GM12874 (cell line): ENCODE data around the gene PIP4K2C.

ENCODE experiments used
- CTCF ChIP-seq: IDR thresholded peaks from 2 replicates; pipeline ENCODE4 v1.5.1; 2011; ENCODE audit warnings: low read depth, mild to moderate bottlenecking, control low read depth, low read length, moderate library complexity; ENCODE audit not compliant: insufficient read depth

Gene PIP4K2C

GRCh38 chr12:57629897-57630471 lies 39.0 kb downstream of the PIP4K2C start:
- no peak for TF ChIP-seq CTCF

DNA sequence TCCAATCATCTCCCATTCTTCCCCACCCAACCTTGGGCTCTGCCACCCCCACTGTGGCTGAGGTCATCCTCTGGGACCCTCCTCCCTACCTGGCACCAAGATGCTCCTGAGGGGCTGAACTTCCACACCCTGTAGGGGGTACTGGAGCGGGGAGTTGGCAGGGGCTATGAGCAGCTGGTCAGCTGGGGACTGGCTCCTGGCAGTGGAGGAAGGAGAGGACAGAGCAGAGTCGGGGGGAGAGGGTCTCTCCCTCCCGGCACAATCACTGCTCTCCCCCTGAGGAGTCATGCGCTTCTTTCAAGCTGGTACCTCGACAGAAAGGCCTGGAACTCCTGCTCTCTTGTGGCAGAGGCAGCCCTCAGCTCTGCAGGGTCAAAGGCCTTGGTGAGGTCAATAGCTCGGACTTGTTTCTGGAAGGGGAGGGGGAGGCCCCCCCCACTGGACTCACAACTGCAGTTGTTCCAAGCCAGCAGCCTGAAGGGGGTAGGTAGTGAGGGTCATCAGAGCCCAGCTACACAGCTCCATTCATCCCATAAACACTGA lies 40.0 kb downstream of the PIP4K2C start:
- no peak for TF ChIP-seq CTCF

DNA sequence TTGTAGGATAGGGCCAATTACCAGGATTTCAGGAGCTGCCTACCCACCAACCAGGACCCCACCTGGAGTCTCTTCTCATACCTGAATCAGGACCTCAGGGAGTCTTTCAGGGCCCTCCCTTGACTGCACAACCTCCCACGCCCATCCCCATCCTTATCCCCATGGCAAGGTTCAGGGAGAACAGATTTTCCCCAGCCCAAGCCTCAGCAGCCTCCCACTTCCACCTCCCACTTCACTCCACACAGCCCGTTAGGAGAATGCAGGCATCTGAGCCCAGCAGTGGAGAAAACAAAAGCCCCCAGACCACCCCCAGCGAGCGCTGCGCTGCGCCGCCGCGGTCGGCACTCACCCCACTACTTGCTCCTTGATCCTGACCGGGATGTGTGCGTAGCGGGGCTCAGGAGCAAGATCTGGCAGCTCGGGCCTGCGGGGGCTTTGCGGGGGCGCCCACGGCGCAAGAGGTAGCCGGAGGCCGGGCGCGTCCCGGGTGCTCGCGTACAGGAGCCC lies 40.6 kb downstream of the PIP4K2C start:
- no peak for TF ChIP-seq CTCF

DNA sequence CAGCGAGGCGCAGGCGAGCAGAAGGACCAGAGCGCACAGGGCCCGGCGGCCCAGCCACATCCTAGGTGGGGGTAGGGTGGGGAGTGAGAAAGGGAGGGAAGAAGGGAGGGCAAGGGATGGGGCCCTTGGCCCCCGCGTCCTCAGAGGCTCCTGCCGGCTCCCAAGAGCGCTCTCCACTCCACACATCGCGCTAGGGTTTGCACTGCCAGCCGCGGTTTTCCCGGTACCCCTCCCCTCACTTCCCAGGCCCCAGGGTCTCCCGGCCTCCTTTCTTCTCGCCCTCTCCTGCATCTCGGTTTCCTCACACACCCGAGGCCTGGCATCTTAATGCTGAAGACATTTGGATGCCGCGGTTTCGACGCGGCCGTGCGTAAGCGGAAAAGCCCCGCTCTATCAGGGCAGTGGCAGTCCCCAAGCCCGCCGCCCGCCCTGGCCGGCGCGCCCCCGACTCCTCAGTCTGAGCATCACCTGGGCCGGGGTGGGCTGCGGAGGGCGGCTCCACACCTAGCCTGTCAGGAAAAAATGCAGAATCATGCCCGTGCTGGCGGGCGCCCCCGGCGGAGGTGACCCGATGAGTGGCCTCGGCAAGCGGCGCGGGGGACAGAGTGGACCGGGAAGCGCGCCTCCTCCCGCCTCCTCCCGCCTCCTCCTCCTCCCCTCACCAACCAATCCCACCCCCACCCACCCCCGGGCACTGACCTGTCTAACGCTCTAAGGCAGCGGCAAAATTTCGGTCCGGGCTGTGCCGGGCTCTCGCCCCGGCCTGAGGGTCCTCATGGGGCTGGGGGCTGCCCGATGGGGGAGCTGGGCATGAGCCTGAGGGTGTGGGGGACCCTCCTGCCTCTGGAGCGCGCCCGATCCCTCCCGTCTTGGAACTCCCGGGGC lies 41.3 kb downstream of the PIP4K2C start:
- TF ChIP-seq CTCF: peak; percentile 9; the same call in 1 of the 2 replicates

DNA sequence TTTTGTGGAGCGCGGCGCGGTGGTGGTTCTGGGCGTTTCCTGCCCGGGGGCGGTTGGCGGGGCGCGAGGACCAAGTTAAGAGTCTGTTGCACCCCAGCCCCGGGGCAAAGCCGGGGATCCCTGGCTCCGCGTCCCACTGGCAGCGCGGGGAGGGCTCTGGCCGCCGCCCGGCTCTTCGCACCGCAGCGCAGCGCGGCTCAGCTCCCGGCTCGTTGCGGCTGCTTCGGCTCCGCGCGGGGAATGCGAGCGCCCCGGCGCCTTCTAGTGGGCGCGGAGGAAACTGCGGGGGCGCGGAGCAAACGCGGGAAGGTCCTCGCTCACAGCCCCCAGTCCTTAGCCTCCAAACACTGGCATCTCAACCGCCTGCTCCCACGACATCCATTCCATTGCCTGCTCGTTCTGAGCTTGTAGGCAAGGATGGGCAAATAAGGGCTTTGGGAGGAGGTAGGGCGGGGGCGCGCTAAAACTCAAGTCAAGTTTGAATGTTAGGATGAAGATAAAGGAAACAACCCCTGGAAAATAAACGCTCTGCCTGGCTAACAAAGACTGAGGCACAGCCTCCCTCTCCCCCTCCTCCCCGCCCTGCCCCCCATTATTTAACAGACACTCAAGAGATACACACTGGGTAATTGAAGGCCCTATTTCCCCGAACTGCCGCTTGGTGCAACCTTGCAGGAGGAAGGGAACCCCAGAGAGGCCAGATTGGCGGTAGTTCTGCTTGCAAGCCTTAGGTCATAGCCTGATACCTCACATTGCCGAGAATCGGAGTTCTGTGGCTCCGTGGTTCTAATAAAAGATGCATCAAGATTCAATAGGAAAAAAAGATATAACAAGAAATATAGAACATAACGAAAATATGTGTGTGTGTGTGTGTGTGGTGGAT lies 42.2 kb downstream of the PIP4K2C start, which contains the start of gene B4GALNT1:
B4GALNT1 (minus strand) TSS at position 244 of the 883 bp plus-strand sequence. CDS start 1,069 bp downstream, outside the sequence.
- peak; percentile 98 for TF ChIP-seq CTCF

DNA sequence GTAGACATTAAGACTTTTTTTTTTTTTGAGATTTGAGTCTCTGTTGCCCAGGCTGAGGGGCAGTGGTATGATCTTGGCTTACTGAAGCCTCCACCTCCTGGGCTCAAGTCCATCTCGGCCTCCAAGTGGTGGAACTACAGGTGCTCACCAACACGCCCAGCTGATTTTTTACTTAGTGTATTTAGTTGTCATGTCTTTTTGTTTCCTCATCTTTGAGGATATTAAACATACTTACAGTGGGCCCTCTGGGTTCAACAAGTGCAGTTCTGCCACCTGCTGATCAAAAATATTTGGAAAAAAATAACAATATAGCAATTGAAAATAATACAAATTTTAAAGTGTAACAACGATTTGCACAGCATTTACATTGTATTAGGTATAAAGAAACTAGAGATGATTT lies 46.4 kb downstream of the PIP4K2C start:
- no peak for TF ChIP-seq CTCF
